ENCODE data around the gene APOC1.

Gene APOC1

GRCh38 chr19:44907613-44908012, 6.8 kb upstream of the APOC1 start:
- Histone ChIP-seq H3K4me1 (ENCODE audit: insufficient read depth, low read length, severe bottlenecking) (peaks cover 4% of the 10 kb centered on the region), H3K27me3 (ENCODE audit: insufficient read depth, low read length) (no peaks in the 10 kb centered on the region), H3K27ac (ENCODE audit: low read depth, low read length, poor library complexity, severe bottlenecking) (no peak overlapping the region), H2AFZ (ENCODE audit: low read length) (no peak overlapping the region), H3K9ac (ENCODE audit: low read length) (no peak overlapping the region), H3K36me3 (ENCODE audit: insufficient read depth, low read length) (peaks cover 13% of the 10 kb centered on the region), H3K9me2 (ENCODE audit: low read depth, low read length) (no peaks in the 10 kb centered on the region), H3F3A (ENCODE audit: insufficient read depth, low read length) (no peaks in the 10 kb centered on the region), H4K20me1 (ENCODE audit: insufficient read depth, low read length) (no peaks in the 10 kb centered on the region), H3K4me2 (ENCODE audit: low read length) (no peak overlapping the region), H3K4me3 (ENCODE audit: low read depth, low read length, poor library complexity, severe bottlenecking) (no peak overlapping the region), H3K9me3 (ENCODE audit: low read length) (no peaks in the 10 kb centered on the region), H3K79me2 (ENCODE audit: insufficient read depth, low read length) (no peaks in the 10 kb centered on the region)
- TF ChIP-seq, protein P1, sequence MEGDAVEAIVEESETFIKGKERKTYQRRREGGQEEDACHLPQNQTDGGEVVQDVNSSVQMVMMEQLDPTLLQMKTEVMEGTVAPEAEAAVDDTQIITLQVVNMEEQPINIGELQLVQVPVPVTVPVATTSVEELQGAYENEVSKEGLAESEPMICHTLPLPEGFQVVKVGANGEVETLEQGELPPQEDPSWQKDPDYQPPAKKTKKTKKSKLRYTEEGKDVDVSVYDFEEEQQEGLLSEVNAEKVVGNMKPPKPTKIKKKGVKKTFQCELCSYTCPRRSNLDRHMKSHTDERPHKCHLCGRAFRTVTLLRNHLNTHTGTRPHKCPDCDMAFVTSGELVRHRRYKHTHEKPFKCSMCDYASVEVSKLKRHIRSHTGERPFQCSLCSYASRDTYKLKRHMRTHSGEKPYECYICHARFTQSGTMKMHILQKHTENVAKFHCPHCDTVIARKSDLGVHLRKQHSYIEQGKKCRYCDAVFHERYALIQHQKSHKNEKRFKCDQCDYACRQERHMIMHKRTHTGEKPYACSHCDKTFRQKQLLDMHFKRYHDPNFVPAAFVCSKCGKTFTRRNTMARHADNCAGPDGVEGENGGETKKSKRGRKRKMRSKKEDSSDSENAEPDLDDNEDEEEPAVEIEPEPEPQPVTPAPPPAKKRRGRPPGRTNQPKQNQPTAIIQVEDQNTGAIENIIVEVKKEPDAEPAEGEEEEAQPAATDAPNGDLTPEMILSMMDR (IDR thresholded peaks at IDR 0.05; ENCODE audit: low read length) = no peak
- no peak for TF ChIP-seq EZH2 (IDR thresholded peaks at IDR 0.05; ENCODE audit: borderline replicate concordance, low read length)

DNA sequence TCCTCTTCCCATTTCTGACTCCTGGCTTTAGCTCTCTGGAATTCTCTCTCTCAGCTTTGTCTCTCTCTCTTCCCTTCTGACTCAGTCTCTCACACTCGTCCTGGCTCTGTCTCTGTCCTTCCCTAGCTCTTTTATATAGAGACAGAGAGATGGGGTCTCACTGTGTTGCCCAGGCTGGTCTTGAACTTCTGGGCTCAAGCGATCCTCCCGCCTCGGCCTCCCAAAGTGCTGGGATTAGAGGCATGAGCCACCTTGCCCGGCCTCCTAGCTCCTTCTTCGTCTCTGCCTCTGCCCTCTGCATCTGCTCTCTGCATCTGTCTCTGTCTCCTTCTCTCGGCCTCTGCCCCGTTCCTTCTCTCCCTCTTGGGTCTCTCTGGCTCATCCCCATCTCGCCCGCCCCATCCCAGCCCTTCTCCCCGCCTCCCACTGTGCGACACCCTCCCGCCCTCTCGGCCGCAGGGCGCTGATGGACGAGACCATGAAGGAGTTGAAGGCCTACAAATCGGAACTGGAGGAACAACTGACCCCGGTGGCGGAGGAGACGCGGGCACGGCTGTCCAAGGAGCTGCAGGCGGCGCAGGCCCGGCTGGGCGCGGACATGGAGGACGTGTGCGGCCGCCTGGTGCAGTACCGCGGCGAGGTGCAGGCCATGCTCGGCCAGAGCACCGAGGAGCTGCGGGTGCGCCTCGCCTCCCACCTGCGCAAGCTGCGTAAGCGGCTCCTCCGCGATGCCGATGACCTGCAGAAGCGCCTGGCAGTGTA, 6.2 kb upstream of the APOC1 start:
- Histone ChIP-seq H3K27me3 (ENCODE audit: insufficient read depth, low read length) (no peaks in the 10 kb centered on the region), H3K27ac (ENCODE audit: low read depth, low read length, poor library complexity, severe bottlenecking) (no peak overlapping the region)

DNA sequence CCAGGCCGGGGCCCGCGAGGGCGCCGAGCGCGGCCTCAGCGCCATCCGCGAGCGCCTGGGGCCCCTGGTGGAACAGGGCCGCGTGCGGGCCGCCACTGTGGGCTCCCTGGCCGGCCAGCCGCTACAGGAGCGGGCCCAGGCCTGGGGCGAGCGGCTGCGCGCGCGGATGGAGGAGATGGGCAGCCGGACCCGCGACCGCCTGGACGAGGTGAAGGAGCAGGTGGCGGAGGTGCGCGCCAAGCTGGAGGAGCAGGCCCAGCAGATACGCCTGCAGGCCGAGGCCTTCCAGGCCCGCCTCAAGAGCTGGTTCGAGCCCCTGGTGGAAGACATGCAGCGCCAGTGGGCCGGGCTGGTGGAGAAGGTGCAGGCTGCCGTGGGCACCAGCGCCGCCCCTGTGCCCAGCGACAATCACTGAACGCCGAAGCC, 5.6 kb upstream of the APOC1 start:
- Histone ChIP-seq H3K4me2 (ENCODE audit: low read length) (no peak overlapping the region), H3K9me2 (ENCODE audit: low read depth, low read length) (no peaks in the 10 kb centered on the region), H3K4me1 (ENCODE audit: insufficient read depth, low read length, severe bottlenecking) (peaks cover 1% of the 10 kb centered on the region), H3K27ac (ENCODE audit: low read depth, low read length, poor library complexity, severe bottlenecking) (no peak overlapping the region), H3F3A (ENCODE audit: insufficient read depth, low read length) (no peaks in the 10 kb centered on the region), H3K9me3 (ENCODE audit: low read length) (no peaks in the 10 kb centered on the region), H3K79me2 (ENCODE audit: insufficient read depth, low read length) (no peaks in the 10 kb centered on the region), H3K9ac (ENCODE audit: low read length) (no peak overlapping the region), H3K4me3 (ENCODE audit: low read depth, low read length, poor library complexity, severe bottlenecking) (no peak overlapping the region), H3K27me3 (ENCODE audit: insufficient read depth, low read length) (no peaks in the 10 kb centered on the region), H4K20me1 (ENCODE audit: insufficient read depth, low read length) (no peaks in the 10 kb centered on the region), H3K36me3 (ENCODE audit: insufficient read depth, low read length) (0 out of 2 replicates have a peak, but pooled peaks cover 4% of the 10 kb centered on the region), H2AFZ (ENCODE audit: low read length) (no peak overlapping the region)
- TF ChIP-seq, protein P1 (IDR thresholded peaks at IDR 0.05; ENCODE audit: low read length) = no peak
- no peak for TF ChIP-seq EZH2 (IDR thresholded peaks at IDR 0.05; ENCODE audit: borderline replicate concordance, low read length)

More for the DNA sequence above, 6.2 kb upstream of the APOC1 start:
- TF ChIP-seq EZH2 (IDR thresholded peaks at IDR 0.05; ENCODE audit: borderline replicate concordance, low read length) = no peak
- TF ChIP-seq, protein P1 (IDR thresholded peaks at IDR 0.05; ENCODE audit: low read length) = no peak
- no peak overlapping the region for H3K4me2 ChIP-seq (ENCODE audit: low read length)
- no peaks in the 10 kb centered on the region for H4K20me1 ChIP-seq (ENCODE audit: insufficient read depth, low read length)
- no peaks in the 10 kb centered on the region for H3K79me2 ChIP-seq (ENCODE audit: insufficient read depth, low read length)
- no peak overlapping the region for H2AFZ ChIP-seq (ENCODE audit: low read length)
- no peak overlapping the region for H3K9ac ChIP-seq (ENCODE audit: low read length)
- no peak overlapping the region for H3K4me3 ChIP-seq (ENCODE audit: low read depth, low read length, poor library complexity, severe bottlenecking)
- peaks cover 4% of the 10 kb centered on the region for H3K4me1 ChIP-seq (ENCODE audit: insufficient read depth, low read length, severe bottlenecking)
- peaks cover 7% of the 10 kb centered on the region; the same call in 1 of the 2 replicates for H3K36me3 ChIP-seq (ENCODE audit: insufficient read depth, low read length)
- H3K9me2 ChIP-seq (ENCODE audit: low read depth, low read length) = no peaks in the 10 kb centered on the region
- H3F3A ChIP-seq (ENCODE audit: insufficient read depth, low read length) = no peaks in the 10 kb centered on the region
- H3K9me3 ChIP-seq (ENCODE audit: low read length) = no peaks in the 10 kb centered on the region
